AG08395 (cell line): ENCODE results near the gene PHLPP1.
"Not testable (repeated sequence)": the region's sequence is repeated elsewhere in the genome, so short reads cannot be mapped to it uniquely, and the experiment has no call there.

Experiments
- DNase-seq: peaks from one replicate; pipeline ENCODE4 v3.0.0; 2012; ENCODE audit warnings: mixed read lengths, low spot score

The PHLPP1 gene

DNA sequence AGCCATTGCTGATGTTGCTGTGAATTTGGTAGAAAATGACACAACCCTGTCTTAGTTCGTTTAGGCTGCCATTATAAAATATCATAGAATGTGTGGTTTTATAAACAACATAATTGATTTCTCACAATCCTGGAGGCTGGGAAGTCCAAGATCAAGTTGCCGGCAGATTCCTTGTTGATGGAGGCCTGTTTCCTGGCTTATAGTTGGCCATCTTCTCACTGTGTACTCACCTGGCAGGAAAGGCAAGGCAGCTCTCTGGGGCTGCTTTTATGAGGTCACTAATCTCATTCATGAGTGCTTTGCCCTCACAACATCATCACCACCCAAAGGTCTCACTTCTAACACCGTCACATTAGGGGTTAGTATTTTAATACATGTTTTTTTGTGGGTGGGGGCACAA, 58.4 kb downstream of the PHLPP1 start:
- no peak for DNase-seq

DNA sequence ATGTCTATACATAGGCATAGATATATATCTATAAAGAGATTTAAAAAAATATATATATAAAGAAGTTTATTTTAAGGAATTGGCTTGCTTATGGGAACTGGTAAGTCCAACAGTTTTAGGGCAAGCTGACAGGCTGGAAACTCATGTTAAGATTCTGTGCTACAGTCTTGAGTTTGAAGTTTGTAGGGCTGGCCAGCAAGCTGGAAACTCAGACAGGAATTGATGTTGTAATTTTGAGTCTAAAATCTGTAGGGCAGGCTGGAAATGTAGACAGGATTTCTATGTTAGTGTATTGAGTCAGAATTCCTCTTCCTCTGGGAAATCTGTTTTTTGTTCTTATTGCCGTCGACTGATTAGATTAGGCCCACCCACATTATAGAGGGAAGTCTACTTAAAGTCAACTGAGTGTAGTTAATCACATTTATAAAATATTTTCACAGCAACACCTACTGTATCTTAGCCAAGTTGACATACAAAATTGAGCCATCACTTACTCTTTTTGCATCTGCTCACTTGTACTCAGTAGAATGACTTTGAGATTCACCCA, 60.8 kb downstream of the PHLPP1 start:
- no peak for DNase-seq

DNA sequence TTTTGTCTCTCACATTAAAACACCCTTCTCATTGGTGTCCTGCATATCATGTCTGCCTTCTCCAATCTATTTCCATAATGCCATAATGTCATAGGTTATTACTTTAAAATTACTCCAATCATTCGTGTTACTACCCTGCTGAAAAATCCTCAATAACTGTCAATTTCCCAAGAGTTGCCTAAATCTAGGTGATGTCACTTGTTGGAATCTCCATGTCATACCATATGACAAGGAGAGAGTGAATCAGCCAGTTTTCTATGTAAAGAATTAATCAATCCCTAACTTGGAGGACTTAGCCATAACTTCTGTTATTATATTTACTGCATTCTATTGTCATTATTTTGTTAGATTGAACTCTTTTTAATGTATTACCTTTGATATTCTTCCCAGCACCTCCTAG, 62.5 kb downstream of the PHLPP1 start:
- no peak for DNase-seq

DNA sequence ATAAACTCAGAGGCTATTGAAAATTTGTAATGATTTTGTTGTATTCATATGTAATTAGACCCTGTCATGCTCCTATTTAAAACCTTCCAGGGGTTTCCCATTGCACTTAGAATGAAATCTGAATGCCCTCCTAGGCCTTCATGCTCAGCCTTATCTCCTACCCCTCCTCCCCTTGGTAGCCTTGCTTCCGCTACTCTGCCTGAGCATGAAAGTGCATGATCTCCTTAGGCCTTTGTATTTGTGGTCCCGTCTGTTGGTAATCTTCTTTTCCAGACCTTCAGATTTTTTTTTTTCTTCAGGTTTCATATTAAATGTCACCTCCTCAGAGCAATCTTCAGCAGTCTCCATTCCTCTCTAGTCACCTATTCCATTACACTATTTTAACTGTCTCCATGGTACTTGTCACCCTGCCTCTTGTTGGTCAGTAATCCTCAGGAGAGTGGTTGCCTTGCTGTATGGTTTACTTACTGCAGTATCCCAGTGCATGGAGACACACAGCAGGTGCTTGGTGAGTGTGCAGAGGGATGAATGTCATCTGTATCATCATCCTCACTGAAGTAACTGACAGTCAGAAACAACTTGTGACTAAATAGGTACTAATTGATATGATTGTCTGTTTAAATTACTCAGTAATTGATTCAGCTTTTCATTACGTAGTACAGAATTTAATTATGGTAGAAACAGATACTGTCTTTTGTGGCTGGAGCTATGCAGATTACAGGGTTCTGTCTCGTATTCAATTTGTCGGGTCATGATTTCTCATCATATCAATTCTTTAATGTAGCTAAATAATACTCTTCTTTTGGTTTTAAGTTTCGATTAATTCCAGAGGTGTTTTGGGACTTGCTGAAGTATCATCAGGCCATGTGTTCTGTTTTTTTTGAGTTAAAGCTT, 63.9 kb downstream of the PHLPP1 start:
- DNase-seq = no peak

DNA sequence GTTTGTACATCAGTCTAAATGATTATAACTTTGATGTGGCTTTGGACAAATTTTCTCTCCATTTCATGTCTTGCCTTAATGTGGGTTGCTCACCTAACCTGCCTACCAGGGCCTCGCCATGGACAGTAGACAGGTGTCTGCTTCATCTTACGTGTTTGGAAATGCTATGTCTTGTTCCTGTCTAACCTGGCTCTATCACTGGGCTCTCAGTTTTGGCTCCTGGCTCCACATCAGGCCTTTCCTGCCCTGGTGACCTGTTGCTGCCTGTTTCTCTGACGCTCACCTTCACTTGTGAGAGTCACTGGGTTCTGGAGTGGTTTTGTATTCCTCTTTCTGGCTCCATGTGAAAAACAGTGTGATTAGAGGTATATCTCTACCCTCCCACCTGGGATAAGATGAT, 65.9 kb downstream of the PHLPP1 start:
- no peak for DNase-seq

DNA sequence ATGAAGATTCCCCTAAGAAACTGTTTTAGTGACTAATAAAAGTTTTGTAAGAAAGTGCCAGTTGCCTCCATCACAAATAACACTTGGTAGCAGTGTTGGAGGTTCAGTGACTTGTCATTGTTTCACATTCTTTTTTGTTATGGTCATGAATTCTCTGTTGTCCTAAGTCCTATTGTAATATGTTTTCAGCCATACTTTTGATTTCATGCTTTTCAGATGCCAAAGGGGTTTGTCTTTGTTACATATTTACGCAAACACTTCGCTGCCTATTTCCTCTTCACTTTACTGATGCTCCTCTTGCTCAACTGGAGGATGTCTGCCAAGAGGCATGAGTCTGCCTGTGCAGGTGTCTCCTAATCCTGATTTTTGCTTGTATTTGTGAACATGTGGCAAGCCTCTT, 66.6 kb downstream of the PHLPP1 start:
- DNase-seq = peak; percentile 76

DNA sequence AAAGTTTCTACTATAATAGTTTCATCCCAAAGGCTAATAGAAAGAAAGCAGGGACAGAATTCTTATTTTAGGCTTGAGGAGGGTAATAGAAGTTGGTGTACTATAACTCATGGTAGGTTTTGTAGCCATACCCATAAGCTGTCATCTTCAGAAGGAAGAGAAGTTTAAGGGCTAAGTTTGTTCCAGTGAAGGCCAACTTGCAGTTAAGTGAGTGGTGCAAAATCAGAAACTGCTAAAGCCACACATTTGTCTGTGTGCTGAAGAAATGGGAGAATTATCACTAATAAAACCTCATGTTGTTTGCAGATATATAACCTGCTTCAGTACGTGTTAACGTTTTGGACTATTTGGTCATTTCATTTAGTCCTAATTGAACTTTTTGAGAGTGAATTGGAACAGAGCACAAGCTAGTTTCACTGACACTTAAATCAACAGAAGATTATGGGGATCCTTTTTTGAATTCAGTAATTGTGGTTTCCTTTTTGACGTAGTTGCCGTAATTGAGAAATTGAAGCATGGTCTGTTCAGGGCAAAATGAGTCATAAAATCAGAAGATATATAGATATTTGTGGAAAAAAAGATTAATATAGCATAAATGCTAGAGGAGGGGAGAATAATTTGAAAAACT, 69.1 kb downstream of the PHLPP1 start:
- no peak for DNase-seq

DNA sequence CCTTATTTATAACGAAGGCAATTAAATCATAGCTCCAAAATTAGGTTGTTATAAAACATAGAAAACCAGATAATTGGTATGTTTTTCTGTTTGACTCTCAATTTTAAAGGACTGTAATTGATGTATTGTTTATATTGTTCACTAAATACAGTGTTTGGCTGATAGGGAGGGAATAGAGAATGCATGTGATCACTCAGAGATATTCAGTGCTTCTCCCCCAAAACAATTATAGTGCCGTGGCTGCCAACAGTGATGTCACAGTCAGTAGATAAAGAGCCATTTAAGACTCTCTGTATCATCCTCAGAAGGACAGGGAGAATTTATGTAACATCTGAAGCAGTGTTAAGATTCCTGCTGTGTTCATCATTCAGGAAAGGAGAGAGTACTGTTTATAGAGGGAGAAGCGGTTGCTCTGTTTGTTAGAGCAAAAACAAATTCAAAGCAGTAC, 69.6 kb downstream of the PHLPP1 start:
- peak; percentile 10 for DNase-seq

DNA sequence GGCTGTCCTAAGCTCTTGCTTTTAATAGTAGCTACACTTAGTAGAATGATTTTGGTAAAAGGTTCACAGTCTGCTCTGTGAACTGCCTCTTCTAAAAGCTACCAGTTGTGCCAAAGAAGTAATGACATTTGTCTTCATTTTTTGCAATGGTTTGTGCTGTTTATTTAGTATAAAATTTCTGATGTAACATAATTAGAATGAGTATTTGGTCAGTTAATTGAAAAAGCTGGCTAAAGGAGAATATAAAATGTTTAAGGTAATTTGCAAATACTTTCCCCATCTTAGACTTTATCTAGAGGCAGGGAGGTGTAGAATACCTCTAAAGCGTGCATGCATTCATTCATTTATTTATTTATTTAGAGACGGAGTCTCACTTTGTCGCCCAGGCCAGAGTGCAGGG, 71.3 kb downstream of the PHLPP1 start:
- DNase-seq = no peak

DNA sequence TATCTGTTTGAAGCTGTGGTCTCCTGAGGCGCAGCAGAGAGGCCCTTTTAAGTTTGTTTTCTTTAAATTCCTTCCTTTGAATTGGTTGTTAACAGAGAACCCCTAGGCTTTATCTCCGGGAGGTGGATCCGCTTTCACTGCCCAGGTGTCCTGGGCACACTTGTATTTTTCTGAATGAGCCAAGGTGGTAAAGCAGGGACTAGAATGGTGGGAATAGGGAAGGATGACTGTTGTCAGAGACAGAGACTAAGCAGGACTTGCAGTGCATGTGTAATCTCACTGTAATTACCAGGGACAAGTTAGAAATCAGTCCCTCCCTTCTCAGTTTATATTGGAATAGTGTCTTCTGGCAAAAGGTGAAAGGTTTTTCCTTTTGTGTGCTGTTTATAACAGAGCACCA, 72.8 kb downstream of the PHLPP1 start:
- no peak for DNase-seq

DNA sequence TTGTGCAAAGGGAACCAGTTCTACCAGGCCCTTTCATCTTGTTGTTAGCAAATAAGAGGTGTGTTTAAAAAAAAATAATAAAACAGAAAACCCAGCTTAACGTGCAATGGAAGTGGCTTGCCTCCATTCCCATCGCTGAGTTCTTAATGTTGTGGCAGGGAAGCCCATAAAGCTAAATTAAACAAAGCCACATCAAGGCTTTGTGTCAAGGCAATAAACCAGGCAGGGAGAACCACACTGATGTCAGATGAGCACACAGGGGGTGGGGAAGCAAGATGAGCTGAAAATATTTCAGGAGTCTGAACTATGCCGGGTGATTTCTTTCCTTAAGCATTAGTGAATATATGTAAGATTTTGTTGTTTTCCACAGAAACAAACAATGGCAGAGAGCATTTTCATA, 73.5 kb downstream of the PHLPP1 start:
- DNase-seq = no peak

DNA sequence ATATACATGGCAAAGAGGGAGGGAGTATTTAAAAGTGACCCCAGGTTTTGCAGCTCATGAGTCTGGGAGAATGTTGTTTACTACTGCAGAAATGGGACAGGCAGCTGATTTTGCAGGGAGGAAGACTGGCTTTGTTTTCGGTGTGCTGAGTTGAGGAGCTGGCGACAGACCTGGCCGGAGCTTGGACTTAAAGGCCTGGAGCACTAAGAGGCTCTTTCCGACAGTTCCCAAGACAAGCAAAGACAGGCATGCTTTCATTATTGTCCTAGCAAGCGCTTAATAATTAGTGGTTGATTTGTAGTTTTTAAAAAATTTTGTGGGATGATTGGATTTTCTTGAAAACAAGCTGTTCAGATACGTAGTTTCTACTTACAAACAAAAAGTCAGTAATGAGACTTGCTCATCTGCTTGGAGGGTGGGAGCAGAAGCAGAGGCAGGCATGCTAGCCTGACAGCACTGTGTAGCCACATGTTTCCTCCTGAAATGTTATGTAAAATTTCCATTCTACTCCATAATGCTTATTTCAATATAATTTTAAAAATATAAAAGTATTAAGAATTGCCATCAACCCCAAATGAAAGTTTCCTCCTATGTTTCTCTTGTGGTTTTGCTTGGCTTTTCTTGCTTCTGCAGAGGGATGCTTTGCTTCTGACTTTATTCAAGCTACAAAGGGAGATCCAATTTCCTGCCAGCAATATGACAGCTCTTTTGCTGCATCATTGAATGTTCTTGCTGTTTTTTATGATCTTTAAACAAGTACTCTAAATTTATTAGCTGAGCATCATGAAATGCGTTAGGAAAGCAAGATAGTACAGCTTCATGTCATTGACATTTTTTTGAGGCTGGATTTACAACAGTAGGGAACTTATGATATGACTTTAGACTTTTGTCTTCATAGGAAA, 75.8 kb downstream of the PHLPP1 start:
- peak; percentile 23 for DNase-seq

DNA sequence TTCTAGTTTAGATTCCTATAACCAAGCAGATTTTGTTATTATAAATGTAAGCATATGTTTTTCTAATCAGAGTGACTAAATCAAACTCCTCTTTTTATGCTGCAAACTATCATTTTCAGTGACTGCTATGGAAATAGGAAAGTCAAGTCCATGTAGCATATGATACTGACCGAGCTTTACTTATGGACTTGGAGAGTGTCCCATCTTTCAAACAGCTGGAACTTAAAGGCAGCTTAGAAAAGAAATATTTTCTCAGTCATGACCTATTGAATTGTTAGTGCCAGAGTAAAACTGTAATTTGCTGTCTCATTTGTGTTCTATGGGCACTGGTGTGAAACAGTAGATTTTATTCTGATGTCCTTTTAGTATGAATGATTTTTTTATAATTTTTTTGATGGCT, 76.7 kb downstream of the PHLPP1 start:
- DNase-seq = no peak

DNA sequence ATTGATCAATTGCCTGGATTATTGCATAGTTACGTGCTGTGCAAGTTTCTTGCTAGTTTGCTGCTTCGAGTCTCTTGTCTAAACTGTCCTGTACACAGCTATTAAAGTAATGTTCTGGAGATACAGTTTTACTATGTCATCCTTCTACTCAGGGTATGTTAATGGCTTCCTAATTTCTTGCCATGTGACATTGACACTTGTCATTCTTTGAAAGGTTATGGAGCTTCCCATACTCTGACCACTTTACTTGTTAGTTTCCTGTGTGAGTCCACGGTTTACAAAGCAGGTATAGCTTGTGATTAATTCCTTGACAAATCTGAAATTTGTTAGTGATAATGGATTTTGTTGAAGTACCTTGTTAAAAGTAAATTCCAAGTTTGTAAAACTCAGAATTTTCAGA, 80.5 kb downstream of the PHLPP1 start:
- DNase-seq = no peak

DNA sequence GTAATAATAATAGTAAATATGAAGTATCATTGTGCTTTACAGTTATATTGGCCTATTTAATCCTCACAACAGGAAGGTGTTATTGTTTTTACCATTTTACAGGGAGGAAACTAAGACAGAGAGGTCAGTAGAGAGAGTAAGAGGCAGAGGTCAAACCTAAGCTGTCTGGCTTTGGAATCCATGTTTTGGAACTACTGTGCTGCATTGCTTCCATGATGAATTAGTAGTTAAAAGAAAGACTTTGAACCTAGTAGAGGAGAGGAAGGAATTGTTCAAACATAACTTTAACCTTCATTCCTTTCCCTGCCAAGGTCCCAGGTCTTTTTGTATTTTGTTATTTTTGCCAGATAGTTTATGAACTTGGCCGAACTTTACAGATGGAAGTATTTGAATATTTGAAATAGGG, 80.9 kb downstream of the PHLPP1 start:
- DNase-seq = no peak

DNA sequence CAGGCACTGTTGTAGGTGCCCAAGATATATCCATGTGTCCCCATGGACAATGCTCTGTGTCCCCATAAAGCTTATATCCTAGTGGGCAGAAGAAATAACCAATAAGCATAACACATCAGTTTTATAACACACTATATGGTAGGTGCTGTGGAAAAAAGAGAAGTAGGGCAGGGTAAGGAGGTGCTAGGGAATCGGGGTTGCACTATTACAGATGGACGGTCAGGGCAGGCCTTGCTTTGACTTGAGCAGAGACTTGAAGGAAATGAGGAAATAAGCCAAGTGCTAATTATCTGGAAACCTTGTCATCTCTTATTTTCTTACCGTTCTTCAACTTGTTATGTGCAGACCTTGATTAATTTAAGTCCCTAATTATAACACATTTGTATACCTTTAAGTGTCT, 82.0 kb downstream of the PHLPP1 start:
- DNase-seq = no peak

DNA sequence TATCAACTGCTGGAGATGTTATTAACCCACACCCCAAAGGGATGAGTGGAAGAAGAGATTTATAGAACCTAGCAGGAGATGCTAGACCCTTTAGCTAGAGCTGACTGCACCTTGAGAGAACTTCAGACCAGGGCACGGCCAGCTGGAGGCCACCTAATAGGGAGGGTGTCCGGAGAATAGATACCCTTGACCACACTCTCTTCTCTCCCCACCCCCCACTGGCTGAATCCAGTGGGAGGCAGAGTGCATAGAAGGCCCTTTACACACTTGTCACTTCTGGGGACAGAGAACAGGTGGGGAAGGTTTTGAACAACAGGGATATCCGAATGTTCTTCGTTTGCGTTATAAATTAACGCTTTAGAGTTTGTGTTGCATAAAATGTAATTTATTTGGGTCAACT, 84.6 kb downstream of the PHLPP1 start:
- no peak for DNase-seq

DNA sequence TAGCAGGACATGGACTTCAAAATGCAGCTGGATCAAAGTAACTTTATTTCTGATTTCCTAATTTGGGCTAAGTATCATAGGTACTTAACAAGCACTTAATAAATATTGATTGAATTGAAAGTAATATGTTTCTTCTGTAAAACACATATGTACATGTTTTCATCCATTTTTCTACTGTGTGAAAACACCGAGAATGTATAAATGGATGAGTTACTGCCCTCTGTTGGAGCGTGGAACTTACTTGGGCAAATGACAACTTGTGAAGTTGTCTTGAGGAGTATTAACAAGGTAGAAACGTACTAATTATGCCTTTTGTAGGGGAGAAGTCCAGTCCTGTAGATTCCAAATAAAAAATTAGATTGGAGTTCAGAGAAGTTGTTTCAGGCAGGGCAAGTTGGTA, 87.2 kb downstream of the PHLPP1 start:
- no peak for DNase-seq

DNA sequence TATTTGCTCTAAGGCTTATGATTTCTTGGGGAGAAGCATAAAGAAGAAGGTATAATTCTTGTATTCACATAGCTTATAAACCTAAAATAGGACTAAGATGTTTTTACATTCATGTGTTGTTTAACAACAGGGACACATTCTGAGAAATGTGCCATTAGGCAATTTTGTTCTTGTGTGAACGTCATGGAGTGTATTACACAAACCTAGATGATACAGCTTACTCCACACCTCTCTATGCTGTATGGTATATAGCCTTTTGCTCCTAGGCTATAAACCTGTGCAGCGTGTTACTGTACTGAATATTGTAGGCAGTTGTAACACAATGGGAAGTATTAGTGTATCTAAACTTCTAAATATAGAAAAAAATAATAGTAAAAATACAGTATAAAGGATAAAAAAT, 92.1 kb downstream of the PHLPP1 start:
- DNase-seq = no peak

DNA sequence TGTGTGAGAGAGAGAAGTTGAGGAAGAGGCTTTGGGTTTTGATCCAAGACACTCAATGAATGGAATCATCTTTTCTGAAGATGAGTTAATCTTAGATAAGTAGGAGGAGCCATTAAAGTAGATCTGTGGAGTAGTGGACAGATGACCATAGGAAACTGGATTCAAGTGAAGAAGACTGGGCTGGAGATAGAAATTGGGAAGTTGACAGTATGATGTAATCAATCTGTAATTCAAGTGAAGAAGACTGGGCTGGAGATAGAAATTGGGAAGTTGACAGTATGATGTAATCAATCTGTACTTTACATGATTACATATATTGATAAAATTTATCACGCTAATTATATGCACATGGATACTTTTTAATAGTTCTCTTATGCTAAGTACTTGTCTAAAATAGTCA, 92.8 kb downstream of the PHLPP1 start:
- no peak for DNase-seq

DNA sequence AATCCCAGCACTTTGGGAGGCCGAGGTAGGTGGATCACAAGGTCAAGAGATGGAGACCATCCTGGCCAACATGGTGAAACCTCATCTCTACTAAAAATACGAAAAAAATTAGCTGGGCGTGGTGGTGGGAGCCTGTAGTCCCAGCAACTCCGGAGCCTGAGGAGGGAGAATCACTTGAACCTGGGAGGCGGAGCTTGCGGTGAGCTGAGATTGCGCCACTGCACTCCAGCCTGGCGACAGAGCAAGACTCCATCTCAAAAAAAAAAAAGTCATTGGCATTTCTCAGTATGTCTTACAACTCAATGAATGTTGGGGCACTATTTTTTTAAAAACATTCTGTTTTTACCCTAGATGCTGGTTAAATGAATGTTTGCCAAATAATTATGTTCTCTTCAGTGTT, 94.1 kb downstream of the PHLPP1 start:
- DNase-seq = not testable (repeated sequence)

DNA sequence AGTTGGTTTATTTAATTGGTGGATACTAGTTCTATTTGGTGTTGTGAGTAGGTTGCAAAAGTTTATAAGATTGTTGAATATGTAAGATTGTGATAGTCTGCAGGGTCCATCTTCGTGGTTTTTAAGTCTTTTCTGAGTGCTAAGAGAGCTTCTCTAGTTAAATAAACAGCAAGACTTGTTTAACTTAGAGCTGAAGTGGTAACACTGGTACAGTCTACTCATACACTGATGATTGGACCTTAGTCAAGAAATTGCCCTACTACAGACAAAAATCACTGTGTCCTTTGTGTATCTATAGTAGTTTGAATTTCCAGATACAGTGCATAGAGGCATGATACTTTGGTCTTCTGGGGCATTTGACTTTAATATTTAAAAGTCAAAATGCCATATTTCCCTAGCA, 94.6 kb downstream of the PHLPP1 start:
- DNase-seq = no peak
